ENCODE measurements around the gene GRK3.

GRCh38 chr22:25765801-25766200 is 201.3 kb downstream of the GRK3 start:
- TF ChIP-seq CTCF (IDR thresholded peaks at IDR 0.05) (no peak), POLR2A (IDR thresholded peaks at IDR 0.05) (no peak)
